Daoy (cell line): ENCODE data around the gene TMEM229A. TPM values are rescaled to one million over a fixed set of nuclear protein-coding genes. Genes with fewer than 3 reads are reported as not detected.

ENCODE experiments used
- total RNA-seq: library from RNA; depleted of rRNA; stranded (reverse); fragments of >200 nt; shearing (Covaris generic); gene quantifications from 2 replicates; pipeline ENCODE4 v1.2.3, GENCODE V29; 2014; rRNA removed

The TMEM229A gene
- total RNA-seq, 1 experiment from 2014 or later, result not detected

Other genes with a start within 250 kb of the TMEM229A start
- gene HYAL4, start 187.9 kb downstream of the TMEM229A start, total RNA-seq, result 0.63 and 2.1 TPM in 2 replicates
- gene SPAM1, start 107.8 kb downstream of the TMEM229A start, total RNA-seq, result not detected in 2 replicates